VCaP (cell line): ENCODE results near the gene DLG2.
A peak's percentile ranks its signal among the peaks of the same experiment; 100 is the strongest.

Experiments used
- H3K27ac ChIP-seq: fragments of 450-650 bp; 2 replicates; pipeline ENCODE4 v1.5.1; 2017
- CTCF ChIP-seq: fragments of 450-650 bp; conservative IDR thresholded peaks from 2 replicates; pipeline ENCODE4 v1.5.1; 2017; ENCODE audit warnings: mild to moderate bottlenecking, moderate library complexity

DLG2 gene

GRCh38 chr11:83409891-83410290, 2217.3 kb downstream of the DLG2 start:
- no peak for TF ChIP-seq CTCF

GRCh38 chr11:83409476-83409875, 2217.7 kb downstream of the DLG2 start:
- H3K27ac ChIP-seq = peak overlapping the region; percentile 82
- TF ChIP-seq CTCF = no peak

More at GRCh38 chr11:83409891-83410290, 2217.3 kb downstream of the DLG2 start:
- peak overlapping the region; percentile 82 for H3K27ac ChIP-seq

- peak overlapping the region; percentile 82 for H3K27ac ChIP-seq
- no peak for TF ChIP-seq CTCF
These were observed 2218.2 kb downstream of the DLG2 start for GRCh38 chr11:83408946-83409345.
